Astrocyte of the hippocampus (primary cell): ENCODE results near the gene CBR1.

ENCODE experiments used
- DNase-seq: peaks from one replicate; pipeline ENCODE4 v3.0.0; 2011; ENCODE audit warnings: low read depth, low spot score

CBR1 gene

DNA sequence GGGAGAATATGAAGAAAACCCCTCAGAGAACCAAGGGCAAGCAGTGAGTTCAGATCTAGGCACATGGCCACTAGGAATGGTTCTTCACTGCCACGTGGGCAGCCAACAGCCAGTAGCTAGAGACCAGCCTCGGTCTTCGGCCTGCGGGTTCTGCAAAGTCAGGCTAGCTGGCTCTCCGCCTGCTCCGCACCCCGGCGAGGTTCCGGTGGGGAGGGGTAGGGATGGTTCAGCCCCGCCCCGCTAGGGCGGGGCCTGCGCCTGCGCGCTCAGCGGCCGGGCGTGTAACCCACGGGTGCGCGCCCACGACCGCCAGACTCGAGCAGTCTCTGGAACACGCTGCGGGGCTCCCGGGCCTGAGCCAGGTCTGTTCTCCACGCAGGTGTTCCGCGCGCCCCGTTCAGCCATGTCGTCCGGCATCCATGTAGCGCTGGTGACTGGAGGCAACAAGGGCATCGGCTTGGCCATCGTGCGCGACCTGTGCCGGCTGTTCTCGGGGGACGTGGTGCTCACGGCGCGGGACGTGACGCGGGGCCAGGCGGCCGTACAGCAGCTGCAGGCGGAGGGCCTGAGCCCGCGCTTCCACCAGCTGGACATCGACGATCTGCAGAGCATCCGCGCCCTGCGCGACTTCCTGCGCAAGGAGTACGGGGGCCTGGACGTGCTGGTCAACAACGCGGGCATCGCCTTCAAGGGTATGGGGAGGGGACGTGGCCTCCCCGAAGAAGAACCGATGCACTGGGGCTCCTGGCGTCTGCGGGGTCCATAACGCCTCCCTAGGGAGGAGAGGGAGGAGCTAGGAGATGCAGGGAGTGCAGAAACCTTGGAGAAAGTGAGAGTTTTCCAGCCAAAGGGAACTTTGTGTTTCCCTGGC, at the start of gene CBR1:
CBR1 (plus strand) TSS at position 312 of the 871 bp plus-strand sequence; CDS start at position 404, 92 bp downstream.
- peak; percentile 96 for DNase-seq

DNA sequence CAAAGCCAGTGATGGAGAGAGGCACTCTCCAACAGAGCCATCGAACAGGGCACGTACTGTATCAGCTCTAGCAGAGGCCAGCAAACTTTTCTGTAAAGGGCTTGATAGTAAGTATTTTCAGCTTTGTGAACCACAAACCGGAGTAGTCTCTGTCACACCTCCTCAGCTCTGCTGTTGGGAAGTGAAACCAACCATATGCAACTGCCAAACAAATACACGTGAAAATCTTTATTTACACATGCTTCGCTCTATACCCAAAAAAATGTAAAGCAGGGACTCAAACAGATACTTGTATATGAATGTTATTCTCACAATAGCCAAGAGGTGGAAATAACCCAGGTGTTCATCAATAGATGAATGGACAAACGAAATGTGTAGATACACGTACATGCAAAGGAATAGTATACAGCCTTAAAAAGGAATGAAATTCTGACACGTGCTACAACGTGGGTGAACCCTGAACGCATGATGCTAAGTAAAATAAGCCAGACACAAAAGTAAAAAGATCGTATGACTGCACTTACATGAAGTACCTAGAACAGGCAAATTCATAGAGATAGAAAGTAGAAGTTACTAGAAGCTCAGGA, 48.5 kb upstream of the CBR1 start:
- DNase-seq = no peak

- no peak for DNase-seq
Observed at GRCh38 chr21:36022427-36023091, 47.3 kb upstream of the CBR1 start.

- DNase-seq = no peak
Observed at GRCh38 chr21:36023092-36023480, 46.7 kb upstream of the CBR1 start.

DNA sequence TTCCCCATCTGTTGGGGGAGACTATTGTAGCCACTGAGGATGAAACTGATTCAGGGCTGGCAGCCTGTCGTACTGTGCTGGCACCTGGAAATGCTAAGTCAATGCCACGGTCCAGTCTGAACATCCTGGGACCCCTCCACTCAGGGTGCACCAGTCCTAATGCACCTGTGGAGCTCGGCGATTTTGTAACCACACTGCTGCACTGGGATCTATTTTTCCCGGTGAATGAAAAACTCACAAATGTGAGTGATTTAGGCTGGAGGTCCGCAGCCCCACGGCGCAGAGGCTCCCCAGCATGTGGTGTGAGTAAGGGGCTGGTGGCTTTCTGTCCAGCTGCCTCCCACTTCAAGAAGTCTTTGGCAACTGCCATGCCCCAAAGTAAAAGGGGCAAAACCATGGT, 45.0 kb upstream of the CBR1 start:
- no peak for DNase-seq

DNA sequence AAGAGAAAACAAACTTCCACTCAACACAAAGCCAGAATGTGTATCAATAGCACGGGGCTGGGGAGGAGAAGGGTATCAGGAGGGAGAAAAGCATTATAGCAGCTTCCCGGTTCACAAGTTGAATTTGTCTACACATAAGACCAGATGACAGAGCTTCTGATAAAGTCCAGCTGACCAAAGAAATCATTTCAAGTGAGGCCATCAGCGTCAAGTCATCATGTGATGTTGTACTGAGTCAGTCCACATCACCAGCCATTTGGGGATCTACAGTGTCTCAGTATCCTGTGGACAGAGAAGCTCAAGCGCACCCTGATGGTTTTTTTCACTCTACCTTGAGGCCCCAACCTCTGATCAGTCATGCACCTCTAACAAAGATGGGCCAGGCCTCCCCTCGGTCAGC, 42.5 kb upstream of the CBR1 start:
- no peak for DNase-seq

DNA sequence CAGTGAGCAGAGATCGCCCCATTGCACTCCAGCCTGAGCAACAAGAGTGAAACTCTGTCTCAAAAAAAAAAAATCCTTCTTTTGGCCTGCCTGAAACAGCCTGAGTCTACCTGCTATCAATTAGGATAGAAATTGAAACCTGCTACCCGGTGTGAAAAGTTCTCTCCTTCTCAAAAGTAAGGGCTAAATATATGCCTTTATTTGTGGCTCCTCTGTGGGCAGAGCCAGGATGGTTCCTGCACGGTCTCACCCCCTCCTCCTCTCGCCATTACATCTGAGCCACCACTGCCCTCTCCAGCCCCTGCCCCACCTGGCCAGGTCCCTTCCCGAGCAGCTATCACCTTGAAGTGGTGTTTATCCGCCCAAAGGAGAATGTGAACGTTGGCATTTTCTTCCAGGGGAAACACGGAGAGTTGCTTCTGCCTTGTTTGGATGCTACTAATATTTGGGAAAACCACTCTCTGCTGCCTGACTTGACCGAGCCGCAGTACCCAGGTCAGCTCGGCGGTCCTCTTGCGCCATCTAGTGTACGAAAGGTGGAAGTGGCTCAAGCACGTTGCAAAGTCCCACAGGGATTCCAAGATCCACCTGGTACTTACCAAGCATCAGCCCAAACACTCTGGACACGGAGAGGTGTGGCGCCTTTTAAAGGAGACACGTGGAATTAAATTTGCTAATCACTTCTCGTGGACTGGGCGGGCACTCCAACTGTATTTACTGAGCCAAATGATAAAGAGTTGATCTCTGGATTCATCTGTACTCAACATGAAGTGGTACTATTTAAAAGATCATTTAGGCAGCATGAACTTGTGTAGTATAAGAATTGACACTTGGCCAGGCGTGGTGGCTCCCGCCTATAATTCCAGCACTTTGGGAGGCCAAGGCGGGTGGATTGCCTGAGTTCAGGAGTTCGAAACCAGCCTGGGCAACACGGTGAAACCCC, 41.4 kb upstream of the CBR1 start:
- peak; percentile 89 for DNase-seq

GRCh38 chr21:36029309-36029708, 40.5 kb upstream of the CBR1 start:
- DNase-seq = no peak

- peak; percentile 6 for DNase-seq
Observed at GRCh38 chr21:36030581-36031189, 39.1 kb upstream of the CBR1 start.

DNA sequence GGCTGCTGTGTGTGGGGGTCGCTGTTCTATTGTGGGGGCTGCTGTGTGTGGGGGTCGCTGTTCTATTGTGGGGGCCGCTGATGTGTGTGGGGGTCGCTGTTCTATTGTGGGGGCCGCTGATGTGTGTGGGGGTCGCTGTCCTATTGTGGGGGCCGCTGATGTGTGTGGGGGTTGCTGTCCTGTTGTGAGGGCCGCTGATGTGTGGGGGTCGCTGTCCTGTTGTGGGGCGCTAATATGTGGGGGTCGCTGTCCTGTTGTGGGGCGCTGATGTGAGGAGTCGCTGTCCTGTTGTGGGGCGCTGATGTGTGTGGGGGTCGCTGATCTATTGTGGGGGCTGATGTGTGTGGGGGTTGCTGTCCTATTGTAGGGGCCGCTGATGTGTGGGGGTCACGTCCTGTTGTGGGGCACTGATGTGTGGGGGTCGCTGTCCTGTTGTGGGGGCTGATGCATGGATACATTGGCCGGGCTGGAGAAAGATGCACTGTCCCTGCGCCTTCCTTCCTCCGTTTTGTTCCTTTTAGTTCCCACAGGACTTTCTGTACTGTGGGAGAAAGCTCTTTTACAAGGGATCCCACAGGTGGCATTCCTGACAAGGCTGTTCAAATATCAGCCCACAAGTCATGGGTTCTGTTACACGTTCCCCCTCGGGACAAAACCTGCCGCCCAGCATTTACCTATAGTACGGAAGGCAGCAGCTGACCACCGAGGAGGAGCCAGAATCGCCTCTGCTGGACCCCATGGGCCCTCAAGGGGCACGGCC, 37.0 kb upstream of the CBR1 start:
- no peak for DNase-seq

DNA sequence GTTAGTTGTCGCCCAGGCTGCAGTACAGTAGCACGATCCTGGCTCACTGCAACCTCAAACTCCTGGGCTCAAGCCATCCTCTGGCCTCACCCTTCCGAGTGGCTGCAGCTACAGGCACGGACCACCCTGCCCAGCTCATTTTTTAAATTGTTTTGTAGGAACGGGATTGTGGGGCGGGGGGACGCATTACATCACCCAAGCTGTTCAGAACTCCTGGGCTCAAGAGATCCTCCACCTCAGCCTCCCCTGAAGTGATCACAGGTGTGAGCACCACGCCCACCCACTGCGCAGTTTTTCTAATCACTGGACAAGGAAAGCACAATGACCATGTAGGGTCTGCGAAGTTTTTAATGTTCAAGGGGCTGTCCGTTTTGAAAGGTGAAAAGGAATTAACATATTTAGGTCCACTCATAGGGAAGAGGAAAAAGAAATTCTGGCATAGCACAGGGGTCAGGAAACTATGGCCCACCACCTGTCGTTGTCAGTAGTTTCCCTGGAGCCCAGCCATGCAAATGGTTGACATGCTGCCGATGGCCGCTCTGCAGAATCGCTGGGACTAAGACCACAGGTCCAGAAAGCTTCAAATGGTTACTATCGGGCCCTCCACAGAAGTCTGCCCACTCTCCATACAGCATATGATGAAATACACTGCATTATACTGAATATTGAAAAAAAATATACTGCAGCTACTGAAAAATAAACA, 35.5 kb upstream of the CBR1 start:
- no peak for DNase-seq

DNA sequence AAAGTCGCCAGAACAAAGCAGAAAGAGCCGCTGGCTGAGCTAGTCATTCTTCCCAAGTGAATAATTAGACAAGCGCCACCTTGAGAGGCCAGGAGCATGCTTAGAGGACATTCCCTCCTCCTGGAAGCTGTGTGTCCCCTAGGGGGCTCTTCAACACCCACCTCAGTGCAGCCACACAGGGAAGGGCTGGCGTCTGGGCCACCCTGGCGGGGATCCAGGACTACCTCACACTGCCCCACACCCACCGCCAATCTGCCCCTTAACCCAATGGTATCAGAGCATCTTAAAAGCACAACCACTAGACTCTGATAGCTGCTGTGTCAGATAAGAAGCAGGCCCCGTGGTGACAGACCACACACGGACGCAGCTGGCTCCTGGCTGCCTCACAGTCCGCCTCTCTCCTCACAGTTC, 34.4 kb upstream of the CBR1 start:
- DNase-seq = no peak

GRCh38 chr21:36038701-36039497, 30.9 kb upstream of the CBR1 start:
- DNase-seq = no peak

- no peak for DNase-seq
Observed at GRCh38 chr21:36039861-36040260, 30.0 kb upstream of the CBR1 start.

GRCh38 chr21:36040389-36040788, 29.4 kb upstream of the CBR1 start:
- DNase-seq = no peak

DNA sequence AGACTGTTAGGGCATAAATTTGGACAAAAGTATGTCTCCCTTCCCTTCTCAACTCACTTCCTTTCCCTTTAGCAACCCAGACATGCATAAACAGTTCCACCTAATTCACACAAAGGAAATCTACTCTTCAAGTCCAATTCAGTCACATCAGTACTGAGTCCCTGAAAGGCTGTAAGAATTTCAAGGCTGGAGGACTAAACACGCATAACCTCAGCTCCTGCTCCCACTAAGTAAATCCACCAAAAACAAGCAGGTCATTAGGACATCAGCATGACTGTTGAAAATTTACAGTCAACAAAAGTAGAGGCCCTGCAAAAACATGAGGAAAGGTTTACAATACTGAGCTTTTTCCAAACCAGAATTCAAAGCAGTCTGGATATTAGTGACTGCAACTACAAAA, 27.9 kb upstream of the CBR1 start:
- no peak for DNase-seq

DNA sequence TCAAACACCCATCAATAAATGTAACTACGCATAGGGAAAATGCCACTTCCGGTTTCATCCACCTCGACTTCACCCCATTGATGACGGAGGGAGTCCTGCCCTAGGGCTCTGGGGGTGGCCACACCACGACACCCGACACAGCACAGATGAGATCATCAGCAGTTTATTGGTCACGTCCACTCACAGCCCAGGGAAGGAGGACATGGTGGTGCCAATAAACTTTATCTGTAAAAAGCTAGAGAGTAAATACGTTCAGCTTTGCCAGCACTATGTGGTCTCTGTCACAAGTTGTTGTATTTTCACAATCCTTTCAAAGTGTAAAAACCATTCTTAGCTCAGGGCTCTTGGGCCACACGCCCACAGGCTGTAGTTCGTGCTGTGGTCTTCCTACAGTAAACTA, 25.8 kb upstream of the CBR1 start:
- DNase-seq = no peak

GRCh38 chr21:36045993-36046392, 23.8 kb upstream of the CBR1 start:
- no peak for DNase-seq

- DNase-seq = no peak
Observed at GRCh38 chr21:36047139-36047538, 22.7 kb upstream of the CBR1 start.
